SK-N-MC (cell line): ENCODE data around the gene ARHGEF28.

Source experiments
- EZH2 ChIP-seq: fragments of 200-600 bp; sonication (generic); IDR thresholded peaks from one replicate; pipeline ENCODE4 v1.6.1; 2017; ENCODE audit warnings: antibody characterized with exemption
- POLR2AphosphoS5 ChIP-seq: IDR thresholded peaks from 2 replicates; pipeline ENCODE4 v1.6.1; 2012; ENCODE audit warnings: mild to moderate bottlenecking, low read depth, low read length, borderline replicate concordance

GRCh38 chr5:73896097-73896496 is 270.1 kb downstream of the ARHGEF28 start:
- TF ChIP-seq EZH2 = no peak
- TF ChIP-seq POLR2AphosphoS5 = no peak
